HG02943 (cell line): ENCODE data around the gene CEP76.
"Not testable (repeated sequence)": the region's sequence is repeated elsewhere in the genome, so short reads cannot be mapped to it uniquely, and the experiment has no call there.

Experiments used
- ATAC-seq: cut with Tn5 transposase; IDR thresholded peaks from one replicate; pipeline ENCODE4 v1.9.1; 2021; ENCODE audit warnings: mild to moderate bottlenecking, low read depth, moderate library complexity; ENCODE audit not compliant: unreplicated experiment

CEP76 gene

GRCh38 chr18:12645254-12645653 lies 57.3 kb downstream of the CEP76 start:
- no peak for ATAC-seq

GRCh38 chr18:12643756-12644155 lies 58.8 kb downstream of the CEP76 start:
- not testable (repeated sequence) for ATAC-seq

DNA sequence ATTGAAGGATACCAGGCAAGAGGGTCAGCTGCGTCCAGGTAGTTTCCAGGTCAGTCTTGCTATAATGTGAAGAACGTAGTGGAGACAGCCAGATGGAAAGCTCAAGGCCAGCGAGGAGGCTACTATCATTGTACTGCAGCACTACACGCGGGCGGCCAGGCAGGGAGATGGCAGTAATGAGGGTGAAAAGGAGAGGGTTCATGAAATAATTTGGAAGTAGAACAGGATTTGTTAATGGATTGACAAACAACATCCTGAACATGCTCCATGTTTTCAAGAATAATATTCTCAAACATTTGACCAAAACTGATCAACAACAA lies 61.7 kb downstream of the CEP76 start:
- ATAC-seq = no peak

GRCh38 chr18:12639990-12640880 lies 62.3 kb downstream of the CEP76 start:
- ATAC-seq = no peak

DNA sequence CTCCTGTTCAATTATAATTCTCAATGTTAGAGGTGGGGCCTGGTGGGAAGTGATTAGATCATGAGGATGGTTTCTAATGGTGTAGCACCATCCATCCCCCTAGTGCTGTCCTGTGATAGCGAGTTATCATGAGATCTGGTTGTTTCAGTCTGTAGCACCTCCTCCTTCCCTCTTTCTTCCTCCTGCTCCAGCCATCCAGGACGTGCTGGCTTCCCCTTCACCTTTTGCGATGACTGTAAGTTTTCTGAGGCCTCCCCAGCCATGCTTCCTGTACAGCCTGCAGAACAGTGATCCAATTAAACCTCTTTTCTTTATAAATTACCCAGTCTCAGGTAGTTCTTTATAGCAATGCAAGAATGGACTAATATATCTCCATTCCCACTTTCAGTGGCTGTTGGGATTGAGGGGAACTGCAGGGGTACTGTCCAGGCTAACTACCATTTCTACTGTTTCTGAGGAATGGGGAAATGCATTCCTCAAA lies 63.8 kb downstream of the CEP76 start:
- no peak for ATAC-seq

DNA sequence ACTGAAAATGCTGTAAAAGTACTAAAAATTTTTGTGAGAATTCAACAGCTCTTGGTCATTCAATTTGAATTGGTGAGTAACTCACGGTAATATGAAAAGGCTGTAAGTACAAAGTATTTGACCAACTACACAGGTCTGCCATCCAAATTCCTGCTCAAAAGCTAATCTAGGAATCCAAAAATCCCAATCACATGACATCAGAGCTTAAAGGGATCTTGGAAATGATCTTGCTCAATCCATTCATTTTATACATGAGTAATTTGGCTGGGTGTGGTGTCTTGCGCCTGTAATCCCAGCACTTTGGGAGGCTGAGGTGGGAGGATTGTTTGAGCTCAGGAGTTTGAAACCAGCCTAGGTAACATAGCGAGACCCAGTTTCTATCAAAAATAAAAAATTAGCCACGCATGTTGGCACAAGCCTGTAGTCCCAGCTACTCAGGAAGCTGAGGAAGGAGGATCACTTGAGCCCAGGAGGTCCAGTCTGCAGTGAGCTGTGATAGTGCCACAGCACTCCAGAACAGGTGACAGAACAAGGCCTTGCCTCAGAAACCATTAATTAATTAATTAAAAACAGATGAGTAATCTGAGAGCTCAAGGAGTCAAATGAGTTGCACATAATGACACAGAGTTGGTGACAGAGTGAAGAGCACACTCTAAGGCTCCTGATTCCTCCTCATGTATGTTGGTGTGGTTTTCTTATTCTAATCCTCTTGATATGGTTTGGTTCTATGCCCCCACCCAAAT lies 64.5 kb downstream of the CEP76 start:
- no peak for ATAC-seq

DNA sequence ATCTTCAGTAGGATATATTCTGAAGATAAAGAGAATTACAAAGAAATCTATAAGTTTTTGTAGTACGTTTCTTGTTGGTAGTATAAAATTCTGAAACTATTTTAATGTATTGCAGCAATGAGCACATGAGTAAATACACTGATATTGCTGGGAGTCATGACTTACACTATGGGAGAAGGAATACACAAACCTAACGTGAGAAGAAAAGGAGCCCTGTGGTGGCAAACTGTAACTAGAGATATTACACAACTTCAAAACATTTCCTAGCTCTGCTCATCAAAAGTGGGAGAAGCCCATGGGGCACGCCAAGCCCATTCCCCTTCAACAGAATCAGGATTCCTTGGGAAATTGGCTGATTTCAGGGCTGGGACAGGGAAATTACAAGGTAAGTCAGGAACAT lies 65.1 kb downstream of the CEP76 start:
- no peak for ATAC-seq

DNA sequence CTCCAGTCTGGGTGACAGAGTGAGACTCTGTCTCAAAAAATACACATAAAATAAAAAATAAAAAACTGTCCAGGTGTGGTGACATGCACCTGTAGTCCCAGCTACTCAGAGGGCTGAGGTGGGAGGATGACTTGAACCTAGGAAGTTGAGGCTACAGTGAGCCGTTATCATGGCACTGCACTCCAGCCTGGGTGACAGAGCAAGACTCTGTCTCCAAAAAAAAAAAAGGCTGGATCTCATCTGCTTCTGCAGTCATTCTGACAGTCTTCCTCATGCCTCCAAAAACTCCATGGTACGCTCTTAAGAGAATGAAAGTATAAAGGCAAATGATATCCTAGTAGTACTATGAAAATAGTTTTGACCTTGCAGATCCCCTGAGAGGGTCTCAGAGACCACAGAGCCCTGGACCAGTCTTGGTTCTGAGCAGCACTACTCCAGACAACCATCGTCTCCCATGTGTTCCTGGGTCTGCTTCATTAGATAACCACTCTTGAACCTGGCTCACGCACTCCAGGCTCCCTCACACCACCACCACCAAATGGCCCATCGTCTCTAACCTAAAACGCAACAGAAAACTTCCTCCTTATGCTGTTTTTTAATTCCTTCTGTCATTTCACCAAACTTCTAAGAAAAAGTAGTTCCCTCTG lies 70.6 kb downstream of the CEP76 start:
- no peak for ATAC-seq

- ATAC-seq = no peak
Measured at GRCh38 chr18:12630136-12630535, 72.4 kb downstream of the CEP76 start.

DNA sequence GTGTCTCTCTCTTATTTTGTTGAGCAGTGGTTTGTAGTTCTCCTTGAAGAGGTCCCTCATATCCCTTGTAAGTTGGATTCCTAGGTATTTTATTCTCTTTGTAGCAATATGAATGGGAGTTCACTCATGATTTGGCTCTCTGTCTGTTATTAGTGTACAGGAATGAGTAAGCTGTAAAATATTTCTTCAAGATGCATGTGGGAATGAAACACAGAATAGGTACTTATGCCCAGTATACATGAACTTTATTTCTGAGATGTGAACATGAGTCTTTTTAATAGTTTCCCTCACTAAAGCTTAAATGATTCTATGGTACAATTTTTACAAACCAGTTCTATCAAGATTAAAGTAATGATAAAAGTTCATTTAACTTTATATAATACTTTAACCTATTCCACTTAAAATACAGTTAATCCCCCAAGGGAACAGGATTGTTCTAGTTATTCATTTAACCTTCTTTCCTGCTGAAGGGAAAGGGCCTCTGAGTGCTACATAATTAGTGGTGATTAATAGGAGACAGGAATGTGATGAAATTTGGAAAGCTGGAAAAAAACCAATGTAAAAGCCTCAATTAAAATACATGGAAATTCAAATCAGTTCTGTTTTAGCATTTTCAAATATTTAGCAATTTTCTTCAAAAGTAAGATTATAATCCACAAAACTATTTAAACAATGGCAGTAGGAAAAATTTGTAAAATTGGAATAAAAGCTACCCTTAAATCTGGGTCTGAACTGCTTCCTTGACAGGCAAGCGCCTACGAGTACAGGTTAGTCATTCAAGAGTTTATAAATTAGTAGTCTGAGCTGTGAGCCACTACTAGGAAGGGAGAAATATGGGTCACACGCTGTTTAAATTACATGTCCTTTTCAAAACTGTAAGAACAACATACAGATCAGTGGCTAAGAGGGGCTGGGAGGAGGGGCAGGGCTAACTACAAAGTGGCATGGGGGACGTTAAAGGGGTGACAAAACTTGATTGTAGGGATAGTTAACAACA lies 73.5 kb downstream of the CEP76 start:
- no peak for ATAC-seq

DNA sequence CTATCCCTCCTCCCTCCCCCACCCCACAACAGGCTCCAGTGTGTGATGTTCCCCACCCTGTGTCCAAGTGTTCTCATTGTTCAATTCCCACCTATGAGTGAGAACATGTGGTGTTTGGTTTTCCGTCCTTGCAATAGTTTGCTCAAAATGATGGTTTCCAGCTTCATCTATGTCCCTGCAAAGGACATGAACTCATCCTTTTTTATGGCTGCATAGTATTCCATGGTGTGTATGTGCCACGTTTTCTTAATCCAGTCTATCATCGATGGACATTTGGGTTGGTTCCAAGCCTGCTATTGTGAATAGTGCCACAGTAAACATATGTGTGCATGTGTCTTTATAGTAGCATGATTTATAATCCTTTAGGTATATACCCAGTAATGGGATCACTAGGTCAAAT lies 75.3 kb downstream of the CEP76 start:
- not testable (repeated sequence) for ATAC-seq

- ATAC-seq = no peak
Measured at GRCh38 chr18:12625241-12625640, 77.3 kb downstream of the CEP76 start.
